ENCODE results near the gene PA2G4.

Gene PA2G4

GRCh38 chr12:56134897-56135296 is 30.5 kb downstream of the PA2G4 start:
- Histone ChIP-seq H3K36me3 (replicated peaks; ENCODE audit: low read depth, low read length) (peaks cover 61% of the 10 kb centered on the region), H3K27me3 (ENCODE audit: low read depth, low read length) (no peaks in the 10 kb centered on the region), H3K9ac (ENCODE audit: low read length) (no peak overlapping the region), H2AFZ (ENCODE audit: low read depth, low read length) (no peak overlapping the region), H3K4me1 (ENCODE audit: low read length) (no peaks in the 10 kb centered on the region), H3K4me2 (ENCODE audit: low read length) (no peak overlapping the region), H4K20me1 (ENCODE audit: insufficient read depth, low read length) (no peaks in the 10 kb centered on the region), H3K79me2 (ENCODE audit: low read length) (no peaks in the 10 kb centered on the region), H3K27ac (ENCODE audit: low read length) (no peak overlapping the region), H3K9me3 (ENCODE audit: insufficient read depth, low read length) (no peaks in the 10 kb centered on the region), H3K4me3 (ENCODE audit: low read length) (no peak overlapping the region)
- TF ChIP-seq CTCF (IDR thresholded peaks at IDR 0.05; ENCODE audit: low read depth, low read length) (no peak), EZH2phosphoT487 (IDR thresholded peaks at IDR 0.05; ENCODE audit: low read depth) (no peak)

DNA sequence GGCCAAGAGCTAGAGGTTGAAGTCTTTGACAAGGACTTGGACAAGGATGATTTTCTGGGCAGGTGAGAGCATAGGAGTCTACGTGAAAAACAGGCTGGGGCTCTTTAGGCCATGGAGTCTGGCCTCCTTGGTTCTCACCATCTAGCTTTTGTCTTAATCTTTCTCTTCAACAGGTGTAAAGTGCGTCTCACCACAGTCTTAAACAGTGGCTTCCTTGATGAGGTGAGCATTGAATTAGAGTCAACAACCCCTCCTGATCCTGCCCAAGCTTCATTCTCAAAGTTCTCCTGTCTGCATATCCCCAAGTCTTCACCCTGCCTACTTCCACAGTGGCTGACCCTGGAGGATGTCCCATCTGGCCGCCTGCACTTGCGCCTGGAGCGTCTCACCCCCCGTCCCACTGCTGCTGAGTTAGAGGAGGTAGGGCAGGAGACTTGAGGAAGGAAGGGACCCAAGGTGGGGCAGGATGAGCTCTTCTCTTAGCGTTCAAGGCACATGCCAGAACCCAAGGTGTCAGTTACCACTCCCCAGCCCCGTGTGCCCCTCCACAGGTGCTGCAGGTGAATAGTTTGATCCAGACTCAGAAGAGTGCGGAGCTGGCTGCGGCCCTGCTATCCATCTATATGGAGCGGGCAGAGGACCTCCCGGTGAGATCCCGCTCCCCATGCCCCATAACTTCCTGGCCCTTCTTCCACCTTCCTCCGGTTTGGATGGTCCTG is 33.7 kb downstream of the PA2G4 start:
- no peaks in the 10 kb centered on the region for H3K79me2 ChIP-seq (ENCODE audit: low read length)
- no peak overlapping the region for H3K27ac ChIP-seq (ENCODE audit: low read length)
- H3K36me3 ChIP-seq (replicated peaks; ENCODE audit: low read depth, low read length): peaks cover 60% of the 10 kb centered on the region
- TF ChIP-seq CTCF (IDR thresholded peaks at IDR 0.05; ENCODE audit: low read depth, low read length) (no peak), EZH2phosphoT487 (IDR thresholded peaks at IDR 0.05; ENCODE audit: low read depth) (no peak)
- H4K20me1 ChIP-seq (ENCODE audit: insufficient read depth, low read length): no peaks in the 10 kb centered on the region
- no peak overlapping the region for H2AFZ ChIP-seq (ENCODE audit: low read depth, low read length)
- no peaks in the 10 kb centered on the region for H3K4me1 ChIP-seq (ENCODE audit: low read length)
- no peaks in the 10 kb centered on the region for H3K27me3 ChIP-seq (ENCODE audit: low read depth, low read length)
- H3K4me2 ChIP-seq (ENCODE audit: low read length): no peak overlapping the region
- H3K4me3 ChIP-seq (ENCODE audit: low read length): no peak overlapping the region
- H3K9me3 ChIP-seq (ENCODE audit: insufficient read depth, low read length): no peaks in the 10 kb centered on the region
- no peak overlapping the region for H3K9ac ChIP-seq (ENCODE audit: low read length)

DNA sequence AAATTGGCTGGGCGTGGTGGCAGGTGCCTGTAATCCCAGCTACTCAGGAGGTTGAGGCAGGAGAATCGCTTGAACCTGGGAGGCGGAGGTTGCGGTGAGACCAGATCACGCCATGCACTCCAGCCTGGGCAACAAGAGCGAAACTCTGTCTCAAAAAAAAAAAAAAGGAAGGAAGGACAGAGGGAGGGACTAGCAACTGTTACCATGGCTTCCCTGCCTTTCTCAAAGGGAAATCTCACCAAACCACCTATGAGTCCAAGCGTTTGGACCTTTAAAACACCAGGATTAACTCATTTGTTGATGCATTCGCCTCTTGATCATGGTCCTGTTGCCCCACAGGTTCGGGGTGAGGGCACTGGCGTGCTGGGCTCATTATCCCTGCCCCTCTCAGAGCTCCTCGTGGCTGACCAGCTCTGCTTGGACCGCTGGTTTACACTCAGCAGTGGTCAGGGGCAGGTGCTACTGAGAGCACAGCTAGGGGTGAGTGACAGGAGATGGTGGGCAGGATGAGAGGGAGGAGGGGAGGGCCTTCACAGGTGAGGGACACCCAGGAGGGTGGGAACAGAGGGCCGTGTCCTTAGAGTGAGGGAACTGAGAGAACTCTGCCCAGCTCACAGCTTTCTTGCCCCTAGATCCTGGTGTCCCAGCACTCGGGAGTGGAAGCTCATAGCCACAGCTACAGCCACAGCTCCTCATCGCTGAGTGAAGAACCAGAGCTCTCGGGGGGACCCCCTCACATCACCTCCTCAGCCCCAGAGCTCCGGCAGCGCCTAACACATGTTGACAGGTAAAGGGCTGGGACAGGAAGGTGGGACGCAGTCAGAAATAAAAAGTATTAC is 37.8 kb downstream of the PA2G4 start:
- TF ChIP-seq EZH2phosphoT487 (IDR thresholded peaks at IDR 0.05; ENCODE audit: low read depth): no peak
- no peak for TF ChIP-seq CTCF (IDR thresholded peaks at IDR 0.05; ENCODE audit: low read depth, low read length)
- Histone ChIP-seq H4K20me1 (ENCODE audit: insufficient read depth, low read length) (no peaks in the 10 kb centered on the region), H3K4me3 (ENCODE audit: low read length) (no peak overlapping the region), H3K36me3 (replicated peaks; ENCODE audit: low read depth, low read length) (peaks cover 62% of the 10 kb centered on the region), H3K79me2 (ENCODE audit: low read length) (no peaks in the 10 kb centered on the region), H3K9me3 (ENCODE audit: insufficient read depth, low read length) (no peaks in the 10 kb centered on the region), H2AFZ (ENCODE audit: low read depth, low read length) (no peak overlapping the region), H3K27me3 (ENCODE audit: low read depth, low read length) (no peaks in the 10 kb centered on the region), H3K4me1 (ENCODE audit: low read length) (no peaks in the 10 kb centered on the region), H3K9ac (ENCODE audit: low read length) (no peak overlapping the region), H3K4me2 (ENCODE audit: low read length) (no peak overlapping the region), H3K27ac (ENCODE audit: low read length) (no peak overlapping the region)

GRCh38 chr12:56143217-56143616 is 38.9 kb downstream of the PA2G4 start:
- Histone ChIP-seq H3K27ac (ENCODE audit: low read length) (no peak overlapping the region), H3K4me3 (ENCODE audit: low read length) (no peak overlapping the region), H3K79me2 (ENCODE audit: low read length) (no peaks in the 10 kb centered on the region), H3K4me1 (ENCODE audit: low read length) (no peaks in the 10 kb centered on the region), H3K9ac (ENCODE audit: low read length) (no peak overlapping the region), H3K27me3 (ENCODE audit: low read depth, low read length) (no peaks in the 10 kb centered on the region), H3K9me3 (ENCODE audit: insufficient read depth, low read length) (no peaks in the 10 kb centered on the region), H4K20me1 (ENCODE audit: insufficient read depth, low read length) (no peaks in the 10 kb centered on the region), H3K4me2 (ENCODE audit: low read length) (no peak overlapping the region), H2AFZ (ENCODE audit: low read depth, low read length) (no peak overlapping the region), H3K36me3 (replicated peaks; ENCODE audit: low read depth, low read length) (peaks cover 52% of the 10 kb centered on the region)
- TF ChIP-seq EZH2phosphoT487 (IDR thresholded peaks at IDR 0.05; ENCODE audit: low read depth) (no peak), CTCF (IDR thresholded peaks at IDR 0.05; ENCODE audit: low read depth, low read length) (no peak)

Measured in OCI-LY3 (cell line).